ENCODE results near the gene PCDHGB4.

DNA sequence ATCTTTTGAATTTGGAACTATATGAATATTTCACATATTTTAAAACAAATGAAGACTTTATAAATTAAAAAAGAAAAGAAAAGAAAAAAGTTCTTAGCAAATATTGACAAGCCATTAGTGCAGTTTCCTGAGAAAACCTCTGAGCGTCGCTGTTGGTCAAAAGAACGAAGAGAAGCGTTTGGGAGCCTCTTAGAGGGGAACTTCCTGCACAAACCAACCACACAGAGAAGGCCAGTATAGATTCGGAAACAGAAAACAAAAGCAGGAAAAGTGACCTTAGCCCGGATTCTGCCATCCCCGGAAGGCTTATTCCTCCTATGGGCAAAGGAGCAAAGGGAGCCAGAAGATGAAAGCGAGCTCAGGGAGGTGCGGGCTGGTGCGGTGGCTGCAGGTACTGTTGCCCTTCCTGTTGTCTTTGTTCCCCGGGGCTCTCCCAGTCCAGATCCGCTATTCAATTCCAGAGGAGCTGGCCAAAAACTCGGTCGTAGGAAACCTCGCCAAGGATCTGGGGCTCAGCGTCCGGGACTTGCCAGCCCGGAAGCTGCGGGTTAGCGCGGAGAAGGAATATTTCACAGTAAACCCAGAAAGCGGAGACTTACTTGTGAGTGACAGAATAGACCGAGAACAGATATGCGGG, 27.6 kb upstream of the PCDHGB4 start, which contains the start of gene PCDHGB2:
- TF ChIP-seq, protein P1, sequence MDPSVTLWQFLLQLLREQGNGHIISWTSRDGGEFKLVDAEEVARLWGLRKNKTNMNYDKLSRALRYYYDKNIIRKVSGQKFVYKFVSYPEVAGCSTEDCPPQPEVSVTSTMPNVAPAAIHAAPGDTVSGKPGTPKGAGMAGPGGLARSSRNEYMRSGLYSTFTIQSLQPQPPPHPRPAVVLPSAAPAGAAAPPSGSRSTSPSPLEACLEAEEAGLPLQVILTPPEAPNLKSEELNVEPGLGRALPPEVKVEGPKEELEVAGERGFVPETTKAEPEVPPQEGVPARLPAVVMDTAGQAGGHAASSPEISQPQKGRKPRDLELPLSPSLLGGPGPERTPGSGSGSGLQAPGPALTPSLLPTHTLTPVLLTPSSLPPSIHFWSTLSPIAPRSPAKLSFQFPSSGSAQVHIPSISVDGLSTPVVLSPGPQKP (IDR thresholded peaks at IDR 0.05; ENCODE audit: low read depth, low read length), result no peak
- TF ChIP-seq PBX3 (IDR thresholded peaks at IDR 0.05) (no peak), HES2 (IDR thresholded peaks at IDR 0.05) (no peak), EP300 (IDR thresholded peaks at IDR 0.05) (no peak), HDAC2 (IDR thresholded peaks at IDR 0.05) (no peak), RCOR1 (IDR thresholded peaks at IDR 0.05; ENCODE audit: low read depth, low read length) (no peak), RFX5 (IDR thresholded peaks at IDR 0.05) (no peak), CEBPB (IDR thresholded peaks at IDR 0.05) (no peak), MYC (IDR thresholded peaks at IDR 0.05; ENCODE audit: borderline replicate concordance, low read length) (no peak), RARB (CRISPR knock-in tag; IDR thresholded peaks at IDR 0.05) (no peak), CHD4 (IDR thresholded peaks at IDR 0.05; ENCODE audit: borderline replicate concordance) (no peak)
- TF ChIP-seq, protein P2, sequence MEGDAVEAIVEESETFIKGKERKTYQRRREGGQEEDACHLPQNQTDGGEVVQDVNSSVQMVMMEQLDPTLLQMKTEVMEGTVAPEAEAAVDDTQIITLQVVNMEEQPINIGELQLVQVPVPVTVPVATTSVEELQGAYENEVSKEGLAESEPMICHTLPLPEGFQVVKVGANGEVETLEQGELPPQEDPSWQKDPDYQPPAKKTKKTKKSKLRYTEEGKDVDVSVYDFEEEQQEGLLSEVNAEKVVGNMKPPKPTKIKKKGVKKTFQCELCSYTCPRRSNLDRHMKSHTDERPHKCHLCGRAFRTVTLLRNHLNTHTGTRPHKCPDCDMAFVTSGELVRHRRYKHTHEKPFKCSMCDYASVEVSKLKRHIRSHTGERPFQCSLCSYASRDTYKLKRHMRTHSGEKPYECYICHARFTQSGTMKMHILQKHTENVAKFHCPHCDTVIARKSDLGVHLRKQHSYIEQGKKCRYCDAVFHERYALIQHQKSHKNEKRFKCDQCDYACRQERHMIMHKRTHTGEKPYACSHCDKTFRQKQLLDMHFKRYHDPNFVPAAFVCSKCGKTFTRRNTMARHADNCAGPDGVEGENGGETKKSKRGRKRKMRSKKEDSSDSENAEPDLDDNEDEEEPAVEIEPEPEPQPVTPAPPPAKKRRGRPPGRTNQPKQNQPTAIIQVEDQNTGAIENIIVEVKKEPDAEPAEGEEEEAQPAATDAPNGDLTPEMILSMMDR (IDR thresholded peaks at IDR 0.05), result no peak
